Progenitor cell of endocrine pancreas (in vitro differentiated cells): ENCODE measurements around the gene RERE. TPM values are rescaled to one million over a fixed set of nuclear protein-coding genes. Genes with fewer than 3 reads are reported as not detected.

Experiments
- DNase-seq: peaks from one replicate; pipeline ENCODE4 v3.0.0; 2021; ENCODE audit warnings: low spot score; ENCODE audit not compliant: unreplicated experiment
- H3K27ac Mint-ChIP-seq: 2 replicates; pipeline ENCODE4 v1.8.0; 2021; ENCODE audit warnings: mild to moderate bottlenecking, moderate library complexity, mixed read lengths
- H3K27me3 Mint-ChIP-seq: 2 replicates; pipeline ENCODE4 v1.8.0; 2021; ENCODE audit warnings: mixed read lengths
- H3K36me3 Mint-ChIP-seq: 2 replicates; pipeline ENCODE4 v1.8.0; 2022; ENCODE audit warnings: mixed read lengths; ENCODE audit not compliant: insufficient read depth
- H3K4me1 Mint-ChIP-seq: 2 replicates; pipeline ENCODE4 v1.8.0; 2021; ENCODE audit warnings: low read depth, mixed read lengths
- H3K4me3 Mint-ChIP-seq: 2 replicates; pipeline ENCODE4 v1.8.0; 2021; ENCODE audit warnings: low read depth, mild to moderate bottlenecking, moderate library complexity, mixed read lengths
- H3K9me3 Mint-ChIP-seq: 2 replicates; pipeline ENCODE4 v1.8.0; 2021; ENCODE audit warnings: low read depth, mixed read lengths
- CTCF ChIP-seq: fragments of 200-600 bp; sonication (generic); IDR thresholded peaks from one replicate; pipeline ENCODE4 v1.5.0; 2021; ENCODE audit warnings: antibody characterized with exemption, mild to moderate bottlenecking; ENCODE audit not compliant: unreplicated experiment
- total RNA-seq: library from RNA; stranded (reverse); gene quantifications from 2 replicates; pipeline ENCODE4 v1.2.1, GENCODE V29; 2021

The RERE gene
- total RNA-seq, 1 donor from 2014 or later, result 329 TPM

- H3K9me3 Mint-ChIP-seq, result no peaks in the 10 kb centered on the region
- no peak for TF ChIP-seq CTCF
- H3K36me3 Mint-ChIP-seq, result no peaks in the 10 kb centered on the region
- no peak for DNase-seq
- H3K4me3 Mint-ChIP-seq, result no peak overlapping the region
- H3K27ac Mint-ChIP-seq, result no peak overlapping the region
- no peaks in the 10 kb centered on the region for H3K4me1 Mint-ChIP-seq
- H3K27me3 Mint-ChIP-seq, result peaks cover 12% of the 10 kb centered on the region
Observed at GRCh38 chr1:8324176-8324810, 493.1 kb downstream of the RERE start.

- H3K27ac Mint-ChIP-seq, result no peak overlapping the region
- no peak overlapping the region for H3K4me3 Mint-ChIP-seq
Observed at GRCh38 chr1:8323706-8324105, 493.7 kb downstream of the RERE start.

GRCh38 chr1:8321612-8322011 lies 495.8 kb downstream of the RERE start:
- Mint-ChIP-seq H3K4me3 (no peak overlapping the region), H3K27me3 (peaks cover 30% of the 10 kb centered on the region), H3K4me1 (peaks cover 5% of the 10 kb centered on the region), H3K36me3 (no peaks in the 10 kb centered on the region), H3K9me3 (no peaks in the 10 kb centered on the region), H3K27ac (no peak overlapping the region)
- no peak for TF ChIP-seq CTCF
- no peak for DNase-seq

More at GRCh38 chr1:8323706-8324105, 493.7 kb downstream of the RERE start:
- TF ChIP-seq CTCF, result no peak
- peaks cover 15% of the 10 kb centered on the region for H3K27me3 Mint-ChIP-seq
- H3K9me3 Mint-ChIP-seq, result no peaks in the 10 kb centered on the region
- H3K36me3 Mint-ChIP-seq, result no peaks in the 10 kb centered on the region
- H3K4me1 Mint-ChIP-seq, result peaks cover under 1% of the 10 kb centered on the region
- no peak for DNase-seq

GRCh38 chr1:8318436-8318835 lies 499.0 kb downstream of the RERE start:
- peaks cover 43% of the 10 kb centered on the region for H3K27me3 Mint-ChIP-seq
- peak overlapping the region; percentile 29 for H3K27ac Mint-ChIP-seq
- no peaks in the 10 kb centered on the region for H3K36me3 Mint-ChIP-seq
- peak overlapping the region; percentile 55 for H3K4me3 Mint-ChIP-seq
- no peak for TF ChIP-seq CTCF
- DNase-seq, result no peak
- peaks cover 18% of the 10 kb centered on the region for H3K4me1 Mint-ChIP-seq
- no peaks in the 10 kb centered on the region for H3K9me3 Mint-ChIP-seq

GRCh38 chr1:8317647-8318381 lies 499.6 kb downstream of the RERE start, which contains the start of gene SLC45A1:
Gene SLC45A1 (plus strand): TSS chr1:8318114. CDS start chr1:8324330, 6,216 bp downstream.
- Mint-ChIP-seq H3K4me3 (peak within 1 kb of the TSS; percentile 68), H3K4me1 (peaks cover 24% of the 10 kb centered on the region), H3K27ac (peak within 1 kb of the TSS; percentile 29), H3K36me3 (no peaks in the 10 kb centered on the region), H3K9me3 (no peaks in the 10 kb centered on the region), H3K27me3 (peaks cover 43% of the 10 kb centered on the region)
- TF ChIP-seq CTCF, result no peak
- peak; percentile 58 for DNase-seq
